Activated B cell treated with CpG ODN at 0.5 μM for 24 hours (primary cell): ENCODE measurements around the gene NUFIP1. TPM values are rescaled to one million over a fixed set of nuclear protein-coding genes. Genes with fewer than 3 reads are reported as not detected.
"Not testable (repeated sequence)": the region's sequence is repeated elsewhere in the genome, so short reads cannot be mapped to it uniquely, and the experiment has no call there.

Experiments
- ATAC-seq: fragments of 200-7000 bp; cut with Tn5 transposase; one replicate; pipeline ENCODE4 v1.10.0; 2021; ENCODE audit warnings: low read depth, mild to moderate bottlenecking, moderate library complexity
- CTCF ChIA-PET: fragments of 350-600 bp; sonication (Branson Sonifier 250); formaldehyde crosslinking; loops from one replicate; lab custom pipeline; 2021; ENCODE audit warnings: antibody characterized with exemption; lab: Charles Lee
- POLR2A ChIA-PET: fragments of 350-600 bp; sonication (Branson Sonifier 250); formaldehyde crosslinking; loops from one replicate; lab custom pipeline; 2021; ENCODE audit warnings: antibody characterized with exemption; lab: Charles Lee
- DNase-seq: peaks from one replicate; pipeline ENCODE4 v3.0.0; 2022
- H3K27ac Mint-ChIP-seq: one replicate; pipeline ENCODE4 v1.8.0; 2020; ENCODE audit warnings: mixed read lengths
- H3K27me3 Mint-ChIP-seq: one replicate; pipeline ENCODE4 v1.8.0; 2021; ENCODE audit warnings: mixed read lengths
- H3K36me3 Mint-ChIP-seq: one replicate; pipeline ENCODE4 v1.8.0; 2021; ENCODE audit warnings: low read depth, mixed read lengths
- H3K4me1 Mint-ChIP-seq: one replicate; pipeline ENCODE4 v1.8.0; 2021; ENCODE audit warnings: mixed read lengths
- H3K4me3 Mint-ChIP-seq: one replicate; pipeline ENCODE4 v1.8.0; 2020; ENCODE audit warnings: mild to moderate bottlenecking, mixed read lengths
- H3K9me3 Mint-ChIP-seq: one replicate; pipeline ENCODE4 v1.8.0; 2020; ENCODE audit warnings: mixed read lengths
- intact Hi-C: fragments of 100-400 bp; cut with micrococcal nuclease; formaldehyde crosslinking; loops from one replicate; pipeline ENCODE4 v1.15.1; 2024
- total RNA-seq: library from RNA; stranded (reverse); gene quantifications from 2 replicates; pipeline ENCODE4 v1.2.3, GENCODE V29; 2022
- TF ChIP-seq, protein P1 (sequence below): fragments of 200-600 bp; IDR thresholded peaks from one replicate; pipeline ENCODE4 v1.8.0; 2022; ENCODE audit warnings: antibody characterized with exemption, mild to moderate bottlenecking

Gene NUFIP1
- total RNA-seq, result 6.6 and 7.8 TPM in 2 replicates

DNA sequence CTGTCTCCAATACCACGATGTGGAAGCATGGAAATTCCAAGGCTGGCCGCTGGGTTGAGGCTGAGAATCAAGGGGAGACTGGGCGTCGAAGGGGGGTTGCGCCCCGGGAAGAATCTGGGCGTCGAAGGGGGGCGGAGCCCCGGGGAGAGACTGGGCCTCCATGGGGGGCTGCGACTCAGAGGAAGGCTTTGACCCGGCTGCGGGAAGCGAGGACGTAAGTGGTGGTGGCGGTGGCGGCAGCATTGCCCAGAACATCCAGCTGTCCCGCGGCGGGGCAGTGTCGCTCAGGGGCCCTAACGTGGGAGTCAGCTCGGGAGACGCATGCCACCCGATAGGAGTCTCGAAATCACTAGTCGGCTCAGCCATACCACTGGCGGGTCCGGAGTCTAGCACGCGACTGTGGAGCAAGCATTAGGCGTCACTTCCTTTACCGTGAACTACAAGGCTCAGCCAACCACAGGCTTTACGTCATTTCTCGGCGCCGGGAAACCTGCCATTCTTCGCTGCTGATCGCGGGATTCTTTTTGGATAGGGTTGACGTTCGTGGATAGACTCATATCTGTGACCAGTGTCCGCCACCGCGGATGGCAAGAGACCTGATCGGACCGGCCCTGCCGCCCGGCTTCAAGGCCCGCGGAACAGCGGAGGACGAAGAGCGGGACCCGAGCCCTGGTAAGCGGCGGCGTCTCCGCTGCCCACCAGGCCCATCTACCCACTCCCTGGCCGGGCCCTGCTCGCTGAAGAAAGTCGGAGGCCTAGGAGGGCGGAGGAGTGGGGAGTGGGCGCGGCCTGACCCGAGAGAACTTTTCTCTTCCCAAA is at the start of gene NUFIP1, which contains the start of gene GPALPP1:
NUFIP1 (minus strand) TSS at position 401 of the 819 bp plus-strand sequence; CDS start at position 366, 35 bp downstream.
GPALPP1 (plus strand) TSS at position 468 of the 819 bp plus-strand sequence; CDS start at position 585, 117 bp downstream.
- H3K4me1 Mint-ChIP-seq, result peaks cover 37% of the 10 kb centered on the region
- CTCF ChIA-PET, result interaction anchor here (1.3 kb wide), 1 partner anchor 507 kb away, joined by 4 read pairs; no protein-coding TSS in a partner anchor

DNA sequence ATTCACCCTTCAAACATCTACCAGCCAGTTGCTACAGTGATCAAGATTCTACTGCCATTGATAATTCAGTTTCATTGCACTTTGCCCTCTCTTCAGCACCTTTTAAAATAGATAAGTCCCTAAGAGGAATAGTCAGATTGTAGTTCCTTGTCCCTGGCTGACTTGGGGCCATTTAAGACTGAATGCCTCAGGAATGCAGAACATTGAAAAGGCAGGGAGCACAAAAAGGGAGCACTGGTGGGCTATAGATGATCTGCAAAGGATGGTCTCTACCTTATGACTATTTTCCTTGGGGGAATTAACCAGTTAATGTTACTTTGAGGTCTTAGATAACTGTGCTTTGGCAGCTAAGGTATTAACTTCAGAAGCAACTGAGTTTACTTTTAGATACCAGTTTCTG is 46.9 kb upstream of the NUFIP1 start:
- ChIA-PET CTCF (no interaction called here), POLR2A (no interaction called here)
- no peak overlapping the region for H3K4me3 Mint-ChIP-seq
- H3K27me3 Mint-ChIP-seq, result no peaks in the 10 kb centered on the region
- ATAC-seq (no peak), DNase-seq (no peak)
- TF ChIP-seq, protein P1, sequence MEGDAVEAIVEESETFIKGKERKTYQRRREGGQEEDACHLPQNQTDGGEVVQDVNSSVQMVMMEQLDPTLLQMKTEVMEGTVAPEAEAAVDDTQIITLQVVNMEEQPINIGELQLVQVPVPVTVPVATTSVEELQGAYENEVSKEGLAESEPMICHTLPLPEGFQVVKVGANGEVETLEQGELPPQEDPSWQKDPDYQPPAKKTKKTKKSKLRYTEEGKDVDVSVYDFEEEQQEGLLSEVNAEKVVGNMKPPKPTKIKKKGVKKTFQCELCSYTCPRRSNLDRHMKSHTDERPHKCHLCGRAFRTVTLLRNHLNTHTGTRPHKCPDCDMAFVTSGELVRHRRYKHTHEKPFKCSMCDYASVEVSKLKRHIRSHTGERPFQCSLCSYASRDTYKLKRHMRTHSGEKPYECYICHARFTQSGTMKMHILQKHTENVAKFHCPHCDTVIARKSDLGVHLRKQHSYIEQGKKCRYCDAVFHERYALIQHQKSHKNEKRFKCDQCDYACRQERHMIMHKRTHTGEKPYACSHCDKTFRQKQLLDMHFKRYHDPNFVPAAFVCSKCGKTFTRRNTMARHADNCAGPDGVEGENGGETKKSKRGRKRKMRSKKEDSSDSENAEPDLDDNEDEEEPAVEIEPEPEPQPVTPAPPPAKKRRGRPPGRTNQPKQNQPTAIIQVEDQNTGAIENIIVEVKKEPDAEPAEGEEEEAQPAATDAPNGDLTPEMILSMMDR, result no peak
- intact Hi-C loops, result no loop called here
- peaks cover 18% of the 10 kb centered on the region for H3K36me3 Mint-ChIP-seq
- H3K27ac Mint-ChIP-seq, result no peak overlapping the region
- peaks cover 2% of the 10 kb centered on the region for H3K4me1 Mint-ChIP-seq
- no peaks in the 10 kb centered on the region for H3K9me3 Mint-ChIP-seq

More for the DNA sequence above, at the start of gene NUFIP1, which contains the start of gene GPALPP1:
- Mint-ChIP-seq H3K27me3 (no peaks in the 10 kb centered on the region), H3K9me3 (no peaks in the 10 kb centered on the region), H3K36me3 (peaks cover 31% of the 10 kb centered on the region), H3K27ac (peak within 1 kb of the TSS; percentile 98), H3K4me3 (peak within 1 kb of the TSS; percentile 99)
- TF ChIP-seq, protein P1, result no peak
- intact Hi-C loops, result loop anchor here (1.0 to 10.0 kb wide), 10 partner anchors 71 to 1110 kb away; partner anchors contain the start of genes CCDC122, COG3, GTF2F2 and LACC1
- peak; percentile 97 for ATAC-seq
- POLR2A ChIA-PET, result no interaction called here
- DNase-seq, result peak; percentile 80

DNA sequence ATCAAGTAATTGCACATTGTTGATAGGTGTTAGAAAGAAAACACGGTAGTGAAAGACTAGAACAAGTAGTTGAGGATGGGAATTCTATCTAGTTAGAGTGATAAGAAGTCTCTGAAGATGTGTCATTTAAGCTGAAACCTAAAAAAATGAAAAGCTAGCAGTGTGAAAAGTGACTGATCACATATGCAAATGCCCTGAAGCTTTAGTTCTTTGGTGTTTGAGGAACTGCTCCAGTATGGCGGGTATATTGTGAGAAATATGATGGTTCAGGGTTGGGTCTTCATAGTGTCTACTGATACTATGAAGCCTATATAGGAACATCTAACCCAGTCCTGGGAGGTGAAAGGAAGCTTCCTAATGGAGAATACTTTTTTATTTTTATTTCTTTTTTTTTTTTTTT is 45.1 kb upstream of the NUFIP1 start:
- Mint-ChIP-seq H3K27ac (no peak overlapping the region), H3K27me3 (no peaks in the 10 kb centered on the region), H3K36me3 (peaks cover 24% of the 10 kb centered on the region), H3K4me3 (no peak overlapping the region), H3K4me1 (peaks cover 2% of the 10 kb centered on the region), H3K9me3 (no peaks in the 10 kb centered on the region)
- ATAC-seq (no peak), DNase-seq (no peak)
- TF ChIP-seq, protein P1, result no peak
- intact Hi-C loops, result no loop called here
- CTCF ChIA-PET, result interaction anchor here (1.5 kb wide), 1 partner anchor 247 kb away, joined by 4 read pairs; no protein-coding TSS in a partner anchor
- POLR2A ChIA-PET, result interaction anchor here (1.6 kb wide), 1 partner anchor 307 kb away, joined by 3 read pairs; the partner anchor contains the start of gene TPT1

DNA sequence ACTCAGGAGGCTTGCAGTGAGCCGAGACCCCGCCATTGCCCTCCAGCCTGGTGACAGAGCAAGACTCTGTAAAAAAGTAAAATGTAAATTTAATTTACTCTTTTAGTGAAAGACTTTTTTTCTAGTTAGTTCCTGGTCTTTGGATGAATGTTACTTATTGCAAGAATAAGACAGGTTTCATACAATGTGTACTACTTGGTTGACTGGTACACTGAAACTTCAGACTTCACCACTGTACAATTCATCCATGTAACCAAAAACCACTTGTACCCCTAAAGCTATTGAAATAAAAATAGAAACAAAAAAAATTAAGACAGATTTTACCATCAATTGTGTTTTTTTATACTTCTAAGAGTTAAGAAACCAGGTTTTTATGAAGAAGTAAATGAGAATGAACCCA is 35.6 kb upstream of the NUFIP1 start:
- intact Hi-C loops, result no loop called here
- Mint-ChIP-seq H3K4me3 (no peak overlapping the region), H3K36me3 (peaks cover 59% of the 10 kb centered on the region), H3K27me3 (no peaks in the 10 kb centered on the region), H3K4me1 (no peaks in the 10 kb centered on the region), H3K9me3 (no peaks in the 10 kb centered on the region), H3K27ac (no peak overlapping the region)
- ATAC-seq, result no peak
- POLR2A ChIA-PET, result no interaction called here
- TF ChIP-seq, protein P1, result no peak
- CTCF ChIA-PET, result no interaction called here
- no peak for DNase-seq

DNA sequence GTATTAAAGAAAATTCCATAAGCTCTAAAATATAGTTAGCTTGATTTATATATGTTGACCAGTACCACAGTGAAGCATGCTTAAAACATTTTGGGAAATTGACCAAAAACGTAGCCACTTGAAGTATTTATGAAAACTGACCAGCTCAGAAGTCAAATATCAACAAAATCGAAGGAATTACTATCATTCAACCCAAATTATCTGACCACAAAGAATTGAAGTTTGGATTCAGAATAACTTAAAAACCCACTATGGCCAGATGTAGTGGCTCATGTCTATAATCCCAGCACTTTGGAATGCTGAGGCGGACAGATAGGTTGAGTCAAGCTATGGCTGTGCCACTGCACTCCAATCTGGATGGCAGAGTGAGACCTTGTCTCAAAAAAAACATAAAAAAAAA is 32.0 kb upstream of the NUFIP1 start:
- H3K4me1 Mint-ChIP-seq, result no peaks in the 10 kb centered on the region
- POLR2A ChIA-PET, result interaction anchor here (0.5 kb wide), 1 partner anchor 253 kb away, joined by 6 read pairs; no protein-coding TSS in a partner anchor
- CTCF ChIA-PET, result interaction anchor here (1.4 kb wide), 1 partner anchor 26 kb away, joined by 3 read pairs; no protein-coding TSS in a partner anchor
- ATAC-seq (no peak), DNase-seq (no peak)
- H3K27ac Mint-ChIP-seq, result no peak overlapping the region
- no peaks in the 10 kb centered on the region for H3K9me3 Mint-ChIP-seq
- H3K36me3 Mint-ChIP-seq, result peaks cover 56% of the 10 kb centered on the region
- intact Hi-C loops, result no loop called here
- TF ChIP-seq, protein P1, result no peak
- no peaks in the 10 kb centered on the region for H3K27me3 Mint-ChIP-seq
- no peak overlapping the region for H3K4me3 Mint-ChIP-seq

DNA sequence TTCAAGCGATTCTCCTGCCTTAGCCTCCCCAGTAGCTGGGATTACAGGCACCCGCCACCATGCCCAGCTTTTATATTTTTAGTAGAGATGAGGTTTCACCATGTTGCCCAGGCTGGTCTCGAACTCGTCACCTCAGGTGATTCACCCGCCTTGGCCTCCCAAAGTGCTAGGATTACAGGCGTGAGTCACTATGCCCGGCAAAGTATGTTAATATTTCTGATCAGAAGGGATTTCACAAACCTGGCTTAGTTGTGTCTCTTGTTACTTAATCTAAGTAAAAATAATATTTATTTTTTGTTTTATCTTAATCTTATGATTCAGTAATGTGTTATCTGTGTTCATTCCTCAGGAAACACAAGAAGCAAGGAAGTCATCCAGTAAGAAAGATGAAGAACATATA is 30.7 kb upstream of the NUFIP1 start:
- H3K27me3 Mint-ChIP-seq, ATAC-seq, H3K27ac Mint-ChIP-seq, DNase-seq, H3K9me3 Mint-ChIP-seq, CTCF ChIA-PET, POLR2A ChIA-PET, intact Hi-C loops, H3K4me3 Mint-ChIP-seq, H3K4me1 Mint-ChIP-seq: not testable (repeated sequence)
- H3K36me3 Mint-ChIP-seq, result peaks cover 57% of the 10 kb centered on the region
